ENCODE data around the gene LRP3.

- TF ChIP-seq REST (IDR thresholded peaks at IDR 0.05; ENCODE audit: low read depth) (no peak), TAF1 (IDR thresholded peaks at IDR 0.05; ENCODE audit: low read depth) (no peak), NFIC (IDR thresholded peaks at IDR 0.05) (no peak)
These were observed 40.6 kb downstream of the LRP3 start for GRCh38 chr19:33234736-33235135.

Measured in Ishikawa (cell line).